Measurements from ENCODE around the gene HERC4.

Gene HERC4

GRCh38 chr10:68121020-68121743 lies 46.1 kb upstream of the HERC4 start:
- Histone ChIP-seq H3F3A (ENCODE audit: low read depth) (no peaks in the 10 kb centered on the region), H3K9me3 (ENCODE audit: insufficient read depth, low read depth, low read length) (no peaks in the 10 kb centered on the region), H2AFZ (ENCODE audit: low read length) (no peak overlapping the region), H3K4me2 (ENCODE audit: low read depth, low read length, poor library complexity, severe bottlenecking) (no peak overlapping the region), H3K9me2 (replicated peaks; ENCODE audit: low read depth, low read length) (no peaks in the 10 kb centered on the region), H3K9ac (ENCODE audit: low read depth, low read length, poor library complexity, severe bottlenecking) (no peak overlapping the region), H3K36me3 (ENCODE audit: insufficient read depth, low read length) (no peaks in the 10 kb centered on the region), H3K4me3 (ENCODE audit: low read length, poor library complexity, severe bottlenecking) (no peak overlapping the region), H3K4me1 (ENCODE audit: insufficient read depth, low read length, poor library complexity, severe bottlenecking) (no peaks in the 10 kb centered on the region), H3K79me2 (ENCODE audit: insufficient read depth, low read length) (no peaks in the 10 kb centered on the region), H4K20me1 (ENCODE audit: insufficient read depth, low read length, poor library complexity, severe bottlenecking) (no peaks in the 10 kb centered on the region), H3K27me3 (ENCODE audit: insufficient read depth, low read length, poor library complexity, severe bottlenecking) (no peaks in the 10 kb centered on the region)
- TF ChIP-seq EZH2phosphoT487 (IDR thresholded peaks at IDR 0.05; ENCODE audit: borderline replicate concordance) (no peak), CTCF (conservative IDR thresholded peaks at IDR 0.05; ENCODE audit: low read length) (no peak)

- Histone ChIP-seq H3K79me2 (ENCODE audit: insufficient read depth, low read length) (no peaks in the 10 kb centered on the region), H3K9me3 (ENCODE audit: insufficient read depth, low read depth, low read length) (no peaks in the 10 kb centered on the region), H3F3A (ENCODE audit: low read depth) (no peaks in the 10 kb centered on the region), H3K9me2 (replicated peaks; ENCODE audit: low read depth, low read length) (no peaks in the 10 kb centered on the region), H2AFZ (ENCODE audit: low read length) (no peak overlapping the region), H3K27me3 (ENCODE audit: insufficient read depth, low read length, poor library complexity, severe bottlenecking) (no peaks in the 10 kb centered on the region), H3K4me2 (ENCODE audit: low read depth, low read length, poor library complexity, severe bottlenecking) (no peak overlapping the region), H3K36me3 (ENCODE audit: insufficient read depth, low read length) (no peaks in the 10 kb centered on the region), H3K9ac (ENCODE audit: low read depth, low read length, poor library complexity, severe bottlenecking) (no peak overlapping the region), H3K4me1 (ENCODE audit: insufficient read depth, low read length, poor library complexity, severe bottlenecking) (no peaks in the 10 kb centered on the region), H3K4me3 (ENCODE audit: low read length, poor library complexity, severe bottlenecking) (no peak overlapping the region), H4K20me1 (ENCODE audit: insufficient read depth, low read length, poor library complexity, severe bottlenecking) (no peaks in the 10 kb centered on the region)
- TF ChIP-seq CTCF (conservative IDR thresholded peaks at IDR 0.05; ENCODE audit: low read length): no peak
- no peak for TF ChIP-seq EZH2phosphoT487 (IDR thresholded peaks at IDR 0.05; ENCODE audit: borderline replicate concordance)
These were observed 43.6 kb upstream of the HERC4 start for GRCh38 chr10:68118657-68119056.

- Histone ChIP-seq H3F3A (ENCODE audit: low read depth) (no peaks in the 10 kb centered on the region), H3K36me3 (ENCODE audit: insufficient read depth, low read length) (no peaks in the 10 kb centered on the region), H2AFZ (ENCODE audit: low read length) (no peak overlapping the region), H3K4me3 (ENCODE audit: low read length, poor library complexity, severe bottlenecking) (no peak overlapping the region), H3K9ac (ENCODE audit: low read depth, low read length, poor library complexity, severe bottlenecking) (no peak overlapping the region), H4K20me1 (ENCODE audit: insufficient read depth, low read length, poor library complexity, severe bottlenecking) (no peaks in the 10 kb centered on the region), H3K79me2 (ENCODE audit: insufficient read depth, low read length) (no peaks in the 10 kb centered on the region), H3K4me2 (ENCODE audit: low read depth, low read length, poor library complexity, severe bottlenecking) (no peak overlapping the region), H3K27me3 (ENCODE audit: insufficient read depth, low read length, poor library complexity, severe bottlenecking) (no peaks in the 10 kb centered on the region), H3K9me3 (ENCODE audit: insufficient read depth, low read depth, low read length) (no peaks in the 10 kb centered on the region), H3K9me2 (replicated peaks; ENCODE audit: low read depth, low read length) (no peaks in the 10 kb centered on the region), H3K4me1 (ENCODE audit: insufficient read depth, low read length, poor library complexity, severe bottlenecking) (no peaks in the 10 kb centered on the region)
- TF ChIP-seq EZH2phosphoT487 (IDR thresholded peaks at IDR 0.05; ENCODE audit: borderline replicate concordance) (no peak), CTCF (conservative IDR thresholded peaks at IDR 0.05; ENCODE audit: low read length) (no peak)
These were observed 37.8 kb upstream of the HERC4 start for GRCh38 chr10:68112837-68113236.

Data from Loucy (cell line).